ENCODE data around the gene NAT14.

GRCh38 chr19:55491546-55492360 is 6.8 kb downstream of the NAT14 start:
- TF ChIP-seq POLR2A (IDR thresholded peaks at IDR 0.05; ENCODE audit: low read length) (no peak), GATA1 (IDR thresholded peaks at IDR 0.05; ENCODE audit: low read depth, low read length) (no peak)
